C4-2B (cell line): Measurements from ENCODE around the gene DDR1.

ENCODE experiments used
- CTCF ChIP-seq: fragments of 450-650 bp; conservative IDR thresholded peaks from 2 replicates; pipeline ENCODE4 v1.5.1; 2017; ENCODE audit warnings: mild to moderate bottlenecking
- ZFX ChIP-seq: fragments of 450-650 bp; IDR thresholded peaks from 2 replicates; pipeline ENCODE4 v1.6.1; 2017

DNA sequence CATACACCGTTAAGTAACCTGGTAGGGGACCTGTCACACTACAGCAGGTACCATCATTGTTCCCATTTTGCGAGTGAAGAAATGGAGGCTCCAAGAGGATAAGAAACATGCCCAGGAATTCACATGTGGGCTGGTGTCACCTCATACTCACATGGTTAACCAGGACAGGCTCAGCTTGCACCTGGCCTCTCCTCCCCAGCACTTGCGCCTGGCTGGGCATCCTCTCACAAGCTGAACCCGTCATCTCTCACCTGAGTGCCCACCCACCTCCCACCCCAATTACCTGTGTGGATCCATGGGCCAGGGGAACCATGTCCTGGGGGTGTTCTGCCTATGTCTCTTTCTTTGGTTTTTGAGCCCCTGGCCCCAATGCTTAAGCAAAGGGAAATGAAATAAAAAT, 46.2 kb downstream of the DDR1 start:
- no peak for TF ChIP-seq CTCF
- no peak for TF ChIP-seq ZFX
